Measurements from ENCODE around the gene ZNF785. TPM values are rescaled to one million over a fixed set of nuclear protein-coding genes. Genes with fewer than 3 reads are reported as not detected.

The ZNF785 gene
- total and polyA plus RNA-seq, 2 of the 13 experiments (the other 11 are each of a cell fraction or from before 2014, with no cell fraction given) = 0.01 TPM; not detected in 1

- TF ChIP-seq PRDM15 (CRISPR knock-in tag; IDR thresholded peaks at IDR 0.05) (0 out of 2 replicates have a peak, but pooled peaks have one; percentile 24), ZBTB39 (CRISPR knock-in tag; IDR thresholded peaks at IDR 0.05) (0 out of 2 replicates have a peak, but pooled peaks have one; percentile 17), ZBTB42 (CRISPR knock-in tag; IDR thresholded peaks at IDR 0.05) (0 out of 2 replicates have a peak, but pooled peaks have one; percentile 78), ZNF281 (CRISPR knock-in tag; IDR thresholded peaks at IDR 0.05; ENCODE audit: borderline replicate concordance) (peak; percentile 77; the same call in 1 of the 2 replicates), HMG20A (CRISPR knock-in tag; IDR thresholded peaks at IDR 0.05; ENCODE audit: borderline replicate concordance) (no peak), ZNF687 (CRISPR knock-in tag; IDR thresholded peaks at IDR 0.05) (peak; percentile 33), ZBTB38 (CRISPR knock-in tag; IDR thresholded peaks at IDR 0.05) (peak; percentile 98), NFKB2 (CRISPR knock-in tag; IDR thresholded peaks at IDR 0.05; ENCODE audit: borderline replicate concordance) (no peak), ZBTB33 (CRISPR knock-in tag; IDR thresholded peaks at IDR 0.05) (peak; percentile 73), MYNN (CRISPR knock-in tag; IDR thresholded peaks at IDR 0.05; ENCODE audit: low read depth) (no peak)
Observed at GRCh38 chr16:30533146-30533522, 52.4 kb downstream of the ZNF785 start (continued).
